ENCODE measurements around the gene PRR13.
"Not testable (repeated sequence)": the region's sequence is repeated elsewhere in the genome, so short reads cannot be mapped to it uniquely, and the experiment has no call there.

PRR13 gene

GRCh38 chr12:53441040-53441833, at the start of gene PRR13:
PRR13 (plus strand) TSS chr12:53441734; CDS start chr12:53442715, 981 bp downstream.
- peak; percentile 99 for DNase-seq

GRCh38 chr12:53399896-53400295, 41.6 kb upstream of the PRR13 start:
- no peak for DNase-seq

- not testable (repeated sequence) for DNase-seq
Observed at GRCh38 chr12:53402351-53402750, 39.2 kb upstream of the PRR13 start.

GRCh38 chr12:53402871-53403270, 38.7 kb upstream of the PRR13 start:
- DNase-seq = no peak

- no peak for DNase-seq
Observed at GRCh38 chr12:53410951-53411350, 30.6 kb upstream of the PRR13 start.

GRCh38 chr12:53413485-53414204, 27.9 kb upstream of the PRR13 start:
- DNase-seq = no peak

- DNase-seq = no peak
Observed at GRCh38 chr12:53414756-53415417, 26.6 kb upstream of the PRR13 start.

GRCh38 chr12:53415752-53416389, 25.7 kb upstream of the PRR13 start:
- not testable (repeated sequence) for DNase-seq

- peak in 1 of 2 experiments; percentile 5 for DNase-seq
Observed at GRCh38 chr12:53417291-53417816, 24.2 kb upstream of the PRR13 start.

- DNase-seq = no peak
Observed at GRCh38 chr12:53418221-53418620, 23.3 kb upstream of the PRR13 start.

GRCh38 chr12:53419756-53420155, 21.8 kb upstream of the PRR13 start:
- DNase-seq = no peak

GRCh38 chr12:53422247-53422646, 19.3 kb upstream of the PRR13 start:
- DNase-seq = not testable (repeated sequence)

GRCh38 chr12:53423597-53423996, 17.9 kb upstream of the PRR13 start, which contains the start of gene AMHR2:
AMHR2 (plus strand) TSS chr12:53423855; CDS start chr12:53423935, 80 bp downstream.
- DNase-seq = no peak

- no peak for DNase-seq
Observed at GRCh38 chr12:53424626-53425514, 16.7 kb upstream of the PRR13 start.

- DNase-seq = no peak
Observed at GRCh38 chr12:53425515-53426150, 15.9 kb upstream of the PRR13 start.

- peak; percentile 14 to 50 for DNase-seq
Observed at GRCh38 chr12:53427905-53428594, 13.5 kb upstream of the PRR13 start.

- no peak for DNase-seq
Observed at GRCh38 chr12:53428741-53429140, 12.8 kb upstream of the PRR13 start.

GRCh38 chr12:53430116-53430515, 11.4 kb upstream of the PRR13 start:
- no peak for DNase-seq

GRCh38 chr12:53431187-53431586, 10.3 kb upstream of the PRR13 start:
- no peak for DNase-seq

GRCh38 chr12:53435326-53435725, 6.2 kb upstream of the PRR13 start:
- DNase-seq = not testable (repeated sequence)

All from stimulated activated CD4-positive, alpha-beta T cell treated with anti-CD3 and anti-CD28 coated beads, Interleukin-4, amount 100 ng/mL, for 4 hours (primary cell).